Limb (tissue), 2 donors: Measurements from ENCODE around the gene FREM3.
"Not testable (repeated sequence)": the region's sequence is repeated elsewhere in the genome, so short reads cannot be mapped to it uniquely, and the experiment has no call there.

Experiments used
- DNase-seq, 2 donors: peaks; one replicate each; pipeline ENCODE4 v3.0.0-alpha.2; 2016; ENCODE audit errors: extremely low spot score in 2 of 2

The FREM3 gene

GRCh38 chr4:143585548-143585947, 114.9 kb downstream of the FREM3 start:
- no peak for DNase-seq

- DNase-seq = no peak
Observed at GRCh38 chr4:143581331-143581946, 119.0 kb downstream of the FREM3 start.

GRCh38 chr4:143575331-143575730, 125.1 kb downstream of the FREM3 start:
- no peak for DNase-seq

- no peak for DNase-seq
Observed at GRCh38 chr4:143564472-143564871, 136.0 kb downstream of the FREM3 start.

GRCh38 chr4:143559757-143560147, 140.7 kb downstream of the FREM3 start:
- DNase-seq = no peak

- DNase-seq = peak; percentile 60 to 78
Observed at GRCh38 chr4:143558823-143559756, 141.4 kb downstream of the FREM3 start.

GRCh38 chr4:143558286-143558685, 142.2 kb downstream of the FREM3 start:
- DNase-seq = no peak

- DNase-seq = no peak
Observed at GRCh38 chr4:143555676-143556075, 144.8 kb downstream of the FREM3 start.

GRCh38 chr4:143554728-143555597, 145.5 kb downstream of the FREM3 start:
- DNase-seq = no peak

GRCh38 chr4:143549928-143550327, 150.5 kb downstream of the FREM3 start:
- DNase-seq = no peak

- no peak for DNase-seq
Observed at GRCh38 chr4:143539670-143540023, 160.8 kb downstream of the FREM3 start.

- no peak for DNase-seq
Observed at GRCh38 chr4:143538979-143539669, 161.4 kb downstream of the FREM3 start.

- no peak for DNase-seq
Observed at GRCh38 chr4:143531788-143532491, 168.5 kb downstream of the FREM3 start.

GRCh38 chr4:143531380-143531779, 169.1 kb downstream of the FREM3 start:
- no peak for DNase-seq

- not testable (repeated sequence) for DNase-seq
Observed at GRCh38 chr4:143528046-143528445, 172.4 kb downstream of the FREM3 start.
